Endothelial cell (in vitro differentiated cells): ENCODE data around the gene DNAJB13. TPM values are rescaled to one million over a fixed set of nuclear protein-coding genes. Genes with fewer than 3 reads are reported as not detected.
"Not testable (repeated sequence)": the region's sequence is repeated elsewhere in the genome, so short reads cannot be mapped to it uniquely, and the experiment has no call there.

Experiments
- DNase-seq: peaks from one replicate; pipeline ENCODE4 v3.0.0; 2021; ENCODE audit warnings: low spot score
- H3K27ac Mint-ChIP-seq: one replicate; pipeline ENCODE4 v1.8.0; 2021; ENCODE audit warnings: mixed read lengths, inconsistent platforms; ENCODE audit not compliant: unreplicated experiment
- H3K27me3 Mint-ChIP-seq: one replicate; pipeline ENCODE4 v1.8.0; 2021; ENCODE audit warnings: mild to moderate bottlenecking, moderate library complexity, mixed read lengths, inconsistent platforms; ENCODE audit not compliant: unreplicated experiment
- H3K36me3 Mint-ChIP-seq: one replicate; pipeline ENCODE4 v1.8.0; 2021; ENCODE audit warnings: mild to moderate bottlenecking, low read depth, mixed read lengths, inconsistent platforms; ENCODE audit not compliant: unreplicated experiment
- H3K4me1 Mint-ChIP-seq: one replicate; pipeline ENCODE4 v1.8.0; 2021; ENCODE audit warnings: mild to moderate bottlenecking, mixed read lengths, inconsistent platforms; ENCODE audit not compliant: unreplicated experiment
- H3K4me3 Mint-ChIP-seq: one replicate; pipeline ENCODE4 v1.8.0; 2021; ENCODE audit warnings: mild to moderate bottlenecking, mixed read lengths, inconsistent platforms; ENCODE audit not compliant: unreplicated experiment
- H3K9me3 Mint-ChIP-seq: one replicate; pipeline ENCODE4 v1.8.0; 2021; ENCODE audit warnings: mixed read lengths, inconsistent platforms; ENCODE audit not compliant: unreplicated experiment
- total RNA-seq: library from RNA; stranded (reverse); fragmentation: NEBNext Ultra II Directional; extraction: Animal tissue kit (Norgen Biotek cat#: 25700); gene quantifications from one replicate; pipeline ENCODE4 v1.2.1, GENCODE V29; 2021; ENCODE audit not compliant: unreplicated experiment
- TF ChIP-seq, protein P1 (sequence below): fragments of 200-600 bp; sonication (generic); IDR thresholded peaks from one replicate; pipeline ENCODE4 v1.5.0; 2021; ENCODE audit warnings: antibody characterized with exemption; ENCODE audit not compliant: unreplicated experiment

Gene DNAJB13
- total RNA-seq, 1 donor from 2014 or later, result 0.36 TPM

DNA sequence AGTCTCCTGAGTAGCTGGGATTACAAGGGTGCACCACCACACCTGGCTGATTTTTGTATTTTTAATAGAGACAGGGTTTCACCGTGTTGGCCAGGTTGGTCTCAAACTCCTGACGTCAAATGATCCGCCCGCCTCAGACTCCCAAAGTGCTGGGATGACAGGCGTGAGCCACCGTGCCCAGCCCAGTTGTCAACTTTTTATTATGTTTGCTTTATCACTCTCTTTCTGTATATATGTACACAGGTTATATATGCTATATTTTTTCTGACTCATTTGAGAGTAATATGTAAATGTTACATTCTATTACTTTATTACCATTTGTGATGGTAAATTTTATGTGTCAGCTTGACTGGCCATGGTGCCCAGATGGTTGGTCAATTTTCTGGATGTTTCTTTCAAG lies 18.9 kb upstream of the DNAJB13 start:
- H3K9me3 Mint-ChIP-seq, result no peaks in the 10 kb centered on the region
- DNase-seq, result no peak
- no peak overlapping the region for H3K27ac Mint-ChIP-seq
- TF ChIP-seq, protein P1, sequence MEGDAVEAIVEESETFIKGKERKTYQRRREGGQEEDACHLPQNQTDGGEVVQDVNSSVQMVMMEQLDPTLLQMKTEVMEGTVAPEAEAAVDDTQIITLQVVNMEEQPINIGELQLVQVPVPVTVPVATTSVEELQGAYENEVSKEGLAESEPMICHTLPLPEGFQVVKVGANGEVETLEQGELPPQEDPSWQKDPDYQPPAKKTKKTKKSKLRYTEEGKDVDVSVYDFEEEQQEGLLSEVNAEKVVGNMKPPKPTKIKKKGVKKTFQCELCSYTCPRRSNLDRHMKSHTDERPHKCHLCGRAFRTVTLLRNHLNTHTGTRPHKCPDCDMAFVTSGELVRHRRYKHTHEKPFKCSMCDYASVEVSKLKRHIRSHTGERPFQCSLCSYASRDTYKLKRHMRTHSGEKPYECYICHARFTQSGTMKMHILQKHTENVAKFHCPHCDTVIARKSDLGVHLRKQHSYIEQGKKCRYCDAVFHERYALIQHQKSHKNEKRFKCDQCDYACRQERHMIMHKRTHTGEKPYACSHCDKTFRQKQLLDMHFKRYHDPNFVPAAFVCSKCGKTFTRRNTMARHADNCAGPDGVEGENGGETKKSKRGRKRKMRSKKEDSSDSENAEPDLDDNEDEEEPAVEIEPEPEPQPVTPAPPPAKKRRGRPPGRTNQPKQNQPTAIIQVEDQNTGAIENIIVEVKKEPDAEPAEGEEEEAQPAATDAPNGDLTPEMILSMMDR, result no peak
- peaks cover 12% of the 10 kb centered on the region for H3K36me3 Mint-ChIP-seq
- no peaks in the 10 kb centered on the region for H3K4me1 Mint-ChIP-seq
- no peaks in the 10 kb centered on the region for H3K27me3 Mint-ChIP-seq
- no peak overlapping the region for H3K4me3 Mint-ChIP-seq

GRCh38 chr11:73932781-73933180 lies 18.0 kb upstream of the DNAJB13 start:
- DNase-seq, result no peak
- no peaks in the 10 kb centered on the region for H3K4me1 Mint-ChIP-seq
- TF ChIP-seq, protein P1, result no peak
- H3K27me3 Mint-ChIP-seq, result no peaks in the 10 kb centered on the region
- H3K4me3 Mint-ChIP-seq, result no peak overlapping the region
- H3K9me3 Mint-ChIP-seq, result no peaks in the 10 kb centered on the region
- H3K36me3 Mint-ChIP-seq, result peaks cover 3% of the 10 kb centered on the region
- H3K27ac Mint-ChIP-seq, result no peak overlapping the region

DNA sequence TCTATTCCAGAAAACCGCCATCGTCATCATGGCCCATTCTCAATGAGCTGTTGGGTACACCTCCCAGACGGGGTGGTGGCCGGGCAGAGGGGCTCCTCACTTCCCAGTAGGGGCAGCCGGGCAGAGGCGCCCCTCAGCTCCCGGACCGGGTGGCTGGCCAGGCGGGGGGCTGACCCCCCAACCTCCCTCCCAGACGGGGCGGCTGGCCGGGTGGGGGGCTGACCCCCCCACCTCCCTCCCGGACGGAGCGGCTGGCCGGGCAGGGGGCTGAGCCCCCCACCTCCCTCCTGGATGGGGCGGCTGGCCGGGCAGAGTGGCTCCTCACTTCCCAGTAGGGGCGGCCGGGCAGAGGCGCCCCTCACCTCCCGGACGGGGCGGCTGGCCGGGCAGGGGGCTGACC lies 14.8 kb upstream of the DNAJB13 start:
- not testable (repeated sequence) for H3K27ac Mint-ChIP-seq, H3K9me3 Mint-ChIP-seq, DNase-seq, H3K4me1 Mint-ChIP-seq, H3K27me3 Mint-ChIP-seq, H3K4me3 Mint-ChIP-seq
- peaks cover 15% of the 10 kb centered on the region for H3K36me3 Mint-ChIP-seq

GRCh38 chr11:73939096-73939495 lies 11.7 kb upstream of the DNAJB13 start:
- TF ChIP-seq, protein P1, result no peak
- H3K27ac Mint-ChIP-seq, result no peak overlapping the region
- peaks cover 3% of the 10 kb centered on the region for H3K4me1 Mint-ChIP-seq
- peak overlapping the region; percentile 38 for H3K4me3 Mint-ChIP-seq
- H3K9me3 Mint-ChIP-seq, result peaks cover 6% of the 10 kb centered on the region
- H3K36me3 Mint-ChIP-seq, result peaks cover 24% of the 10 kb centered on the region
- no peaks in the 10 kb centered on the region for H3K27me3 Mint-ChIP-seq
- DNase-seq, result no peak

DNA sequence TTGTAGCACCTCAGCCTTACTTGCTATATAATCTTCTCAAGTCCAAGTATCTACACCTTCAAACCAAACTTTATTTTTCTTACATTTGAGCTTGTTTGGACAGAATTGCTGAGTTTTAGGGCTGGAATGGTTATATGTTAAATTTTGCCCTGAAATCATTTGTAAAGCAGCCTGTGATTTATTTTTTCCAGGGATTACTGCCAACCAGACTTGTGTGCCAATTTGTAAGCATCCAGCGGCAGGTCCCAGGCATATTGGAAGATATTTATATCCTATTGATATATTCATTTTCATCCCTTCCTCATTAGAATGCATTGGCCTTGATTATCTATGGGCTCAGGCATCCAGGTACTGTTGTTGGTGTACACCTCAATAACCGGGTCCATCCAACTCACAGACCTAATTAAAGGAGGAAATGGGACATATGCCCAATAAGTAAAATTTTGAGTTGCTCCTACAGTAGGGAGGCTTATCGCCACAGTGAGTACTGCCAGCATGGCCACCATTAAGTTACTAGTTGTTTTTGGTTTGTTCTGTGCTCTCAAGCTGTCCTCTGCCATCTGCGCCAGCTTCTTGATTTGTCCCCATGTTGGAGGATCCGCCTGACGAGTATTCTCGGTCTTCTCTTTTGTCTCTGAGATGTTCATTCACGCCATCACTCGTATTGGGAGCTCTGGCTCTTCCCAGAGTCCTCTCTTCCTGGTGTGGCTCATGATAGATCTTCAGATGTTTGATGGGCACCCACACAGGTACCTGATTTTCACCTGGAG lies 9.8 kb upstream of the DNAJB13 start:
- peak overlapping the region; percentile 57 for H3K27ac Mint-ChIP-seq

More for the DNA sequence above, 9.8 kb upstream of the DNAJB13 start:
- Mint-ChIP-seq H3K9me3 (peaks cover 6% of the 10 kb centered on the region), H3K4me3 (peak overlapping the region; percentile 56), H3K36me3 (peaks cover 24% of the 10 kb centered on the region), H3K4me1 (peaks cover 3% of the 10 kb centered on the region), H3K27me3 (no peaks in the 10 kb centered on the region)
- no peak for DNase-seq
- TF ChIP-seq, protein P1, result no peak
